Islet precursor cell (in vitro differentiated cells): ENCODE data around the gene GNL3.
"Not testable (repeated sequence)": the region's sequence is repeated elsewhere in the genome, so short reads cannot be mapped to it uniquely, and the experiment has no call there.

ENCODE experiments used
- DNase-seq: peaks from one replicate; pipeline ENCODE4 v3.0.0-alpha.2; 2018

Gene GNL3

GRCh38 chr3:52722491-52722890 is 36.7 kb downstream of the GNL3 start:
- DNase-seq: peak; percentile 62

- DNase-seq: no peak
Measured at GRCh38 chr3:52723935-52724334, 38.1 kb downstream of the GNL3 start.

GRCh38 chr3:52724511-52724910 is 38.7 kb downstream of the GNL3 start:
- DNase-seq: no peak

DNA sequence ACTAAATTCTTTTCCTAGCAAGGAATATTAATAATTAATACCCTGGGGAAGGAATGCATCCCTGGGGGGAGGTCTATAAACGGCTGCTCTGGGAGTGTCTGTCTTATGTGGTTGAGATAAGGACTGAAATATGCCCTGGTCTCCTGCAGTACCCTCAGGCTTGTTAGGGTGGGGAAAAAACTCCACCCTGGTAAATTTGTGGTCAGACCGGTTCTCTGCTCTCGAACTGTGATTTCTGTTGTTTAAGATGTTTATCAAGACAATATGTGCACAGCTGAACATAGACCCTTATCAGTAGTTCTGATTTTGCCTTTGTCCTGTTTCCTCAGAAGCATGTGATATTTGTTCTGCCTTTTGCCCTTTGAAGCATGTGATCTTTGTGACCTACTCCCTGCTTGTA is 42.9 kb downstream of the GNL3 start:
- not testable (repeated sequence) for DNase-seq

GRCh38 chr3:52730681-52731080 is 44.8 kb downstream of the GNL3 start:
- no peak for DNase-seq

- DNase-seq: no peak
Measured at GRCh38 chr3:52731590-52731989, 45.8 kb downstream of the GNL3 start.

DNA sequence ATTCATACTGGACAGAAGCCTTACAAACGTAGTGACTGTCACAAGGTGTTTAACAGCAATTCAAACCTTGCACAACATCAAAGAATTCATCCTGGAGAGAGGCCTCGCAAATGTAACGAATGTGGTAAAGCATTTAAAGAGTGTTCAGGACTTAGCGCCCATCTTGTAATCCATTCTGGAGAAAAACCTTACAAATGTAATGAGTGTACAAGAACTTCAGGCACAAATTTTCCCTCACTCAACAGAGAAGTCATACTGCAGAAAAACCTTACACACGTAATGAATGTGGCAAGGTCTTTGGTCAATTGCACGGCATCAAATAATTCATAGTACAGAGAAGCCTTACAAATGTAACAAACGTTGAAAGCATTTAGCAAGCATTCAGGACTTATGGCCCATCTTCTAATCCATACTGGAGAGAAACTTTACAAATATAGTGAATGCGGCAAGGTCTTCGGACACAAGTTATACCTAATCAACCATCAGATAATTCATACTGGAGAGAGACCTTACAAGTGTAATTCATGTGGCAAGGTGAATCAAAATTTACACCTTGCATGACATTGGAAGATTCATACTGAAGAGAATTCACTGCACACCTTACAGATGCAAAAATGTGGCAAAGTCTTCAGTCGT is 47.5 kb downstream of the GNL3 start:
- no peak for DNase-seq

- DNase-seq: no peak
Measured at GRCh38 chr3:52739730-52740129, 53.9 kb downstream of the GNL3 start.

DNA sequence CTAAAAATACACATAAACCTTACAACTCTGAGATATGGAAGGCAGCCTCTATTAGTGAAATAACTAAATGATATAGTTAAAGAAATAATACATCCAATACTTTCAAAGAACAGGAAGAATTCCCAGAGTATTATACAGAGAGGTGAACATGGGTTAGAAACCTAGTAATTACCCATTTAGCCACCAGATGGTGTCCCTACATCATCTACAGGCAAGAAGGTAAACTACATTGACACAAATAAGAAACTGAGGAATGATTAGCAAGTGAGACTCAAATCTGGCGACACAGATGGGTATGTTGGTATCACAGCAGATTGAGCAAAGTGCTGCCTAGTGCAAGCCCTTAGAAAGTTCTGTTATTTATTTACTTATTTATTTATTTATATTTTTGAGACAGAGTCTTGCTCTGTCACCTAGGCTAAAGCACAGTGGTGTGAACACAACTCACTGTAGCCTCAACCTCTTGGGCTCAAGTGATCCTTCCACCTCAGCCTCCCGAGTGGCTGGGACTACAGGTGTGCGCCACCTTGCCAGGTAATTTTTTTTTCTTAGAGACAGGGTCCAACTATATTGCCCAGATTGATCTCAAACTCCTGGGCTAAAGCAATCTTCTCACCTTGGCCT is 56.7 kb downstream of the GNL3 start:
- DNase-seq: no peak

GRCh38 chr3:52743152-52743551 is 57.3 kb downstream of the GNL3 start:
- no peak for DNase-seq

DNA sequence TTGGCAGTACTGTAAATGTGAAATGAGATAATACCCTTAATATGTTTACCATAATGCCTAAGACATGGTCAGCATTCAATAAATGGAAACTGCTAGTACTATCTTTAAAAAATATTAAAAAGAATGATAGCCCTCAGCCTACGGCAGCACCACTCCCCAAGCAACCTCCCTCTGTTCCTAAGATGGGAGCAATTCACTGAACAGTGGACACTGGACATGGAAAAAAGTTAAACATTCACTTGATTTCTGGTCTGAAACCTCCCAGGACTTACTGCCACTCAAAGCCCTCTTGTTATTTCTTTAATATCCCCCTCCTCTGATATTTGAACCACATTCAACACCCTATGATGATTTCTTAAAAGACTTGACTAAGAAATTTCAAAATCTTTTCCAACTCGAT is 57.9 kb downstream of the GNL3 start:
- DNase-seq: no peak
